Left kidney (tissue), 2 donors: ENCODE data around the gene GNAL. TPM values are rescaled to one million over a fixed set of nuclear protein-coding genes. Genes with fewer than 3 reads are reported as not detected.
A peak's percentile ranks its signal among the peaks of the same experiment; 100 is the strongest.
"Not testable (repeated sequence)": the region's sequence is repeated elsewhere in the genome, so short reads cannot be mapped to it uniquely, and the experiment has no call there.

Experiments used
- DNase-seq: peaks from one replicate; pipeline ENCODE4 v3.0.0-alpha.2; 2013
- polyA plus RNA-seq: library from polyadenylated mRNA; unstranded; fragments of 120-200 nt; gene quantifications from one replicate; pipeline ENCODE4 v1.2.1, GENCODE V29; 2013; ENCODE audit not compliant: insufficient read length

GNAL gene
- polyA plus RNA-seq, 1 donor: 4.9 TPM

GRCh38 chr18:11669271-11669947 lies 19.7 kb upstream of the GNAL start:
- DNase-seq: no peak

GRCh38 chr18:11669948-11670275 lies 19.2 kb upstream of the GNAL start:
- no peak for DNase-seq

GRCh38 chr18:11671156-11671555 lies 17.9 kb upstream of the GNAL start:
- DNase-seq: no peak

- DNase-seq: no peak
Observed at GRCh38 chr18:11672198-11672597, 16.9 kb upstream of the GNAL start.

- no peak for DNase-seq
Observed at GRCh38 chr18:11672846-11673454, 16.1 kb upstream of the GNAL start.

GRCh38 chr18:11673560-11673959 lies 15.5 kb upstream of the GNAL start:
- no peak for DNase-seq

GRCh38 chr18:11674119-11674518 lies 14.9 kb upstream of the GNAL start:
- no peak for DNase-seq

GRCh38 chr18:11676386-11676785 lies 12.7 kb upstream of the GNAL start:
- DNase-seq: no peak

- no peak for DNase-seq
Observed at GRCh38 chr18:11676867-11677266, 12.2 kb upstream of the GNAL start.

GRCh38 chr18:11678211-11678610 lies 10.9 kb upstream of the GNAL start:
- no peak for DNase-seq

- peak; percentile 30 for DNase-seq
Observed at GRCh38 chr18:11689669-11690565, 853 bp downstream of the GNAL start.

- not testable (repeated sequence) for DNase-seq
Observed at GRCh38 chr18:11690660-11691059, 1.6 kb downstream of the GNAL start.

- no peak for DNase-seq
Observed at GRCh38 chr18:11695736-11696135, 6.7 kb downstream of the GNAL start.

GRCh38 chr18:11696451-11696850 lies 7.4 kb downstream of the GNAL start:
- no peak for DNase-seq

- no peak for DNase-seq
Observed at GRCh38 chr18:11700876-11701275, 11.8 kb downstream of the GNAL start.

- DNase-seq: no peak
Observed at GRCh38 chr18:11710578-11710977, 21.5 kb downstream of the GNAL start.

GRCh38 chr18:11713756-11714155 lies 24.7 kb downstream of the GNAL start:
- no peak for DNase-seq

- DNase-seq: no peak
Observed at GRCh38 chr18:11714244-11714918, 25.3 kb downstream of the GNAL start.

GRCh38 chr18:11716767-11717315 lies 27.8 kb downstream of the GNAL start:
- DNase-seq: not testable (repeated sequence)

- no peak for DNase-seq
Observed at GRCh38 chr18:11719050-11719449, 30.0 kb downstream of the GNAL start.

- DNase-seq: no peak
Observed at GRCh38 chr18:11719621-11720020, 30.6 kb downstream of the GNAL start.

- no peak for DNase-seq
Observed at GRCh38 chr18:11721720-11722119, 32.7 kb downstream of the GNAL start.
